K562 (cell line): ENCODE results near the gene ZNF90. TPM values are rescaled to one million over a fixed set of nuclear protein-coding genes. Genes with fewer than 3 reads are reported as not detected.

Experiments used
- ATAC-seq: fragments of 200-7000 bp; cut with Tn5 transposase; 3 replicates; pipeline ENCODE4 v1.9.1; 2020; ENCODE audit warnings: moderate library complexity
- BruUV-seq: library from RNA; stranded (reverse); fragments of 400-500 nt; replicated peaks from 2 replicates; lab custom pipeline; 2021; lab: Mats Ljungman, UMichigan
- CTCF ChIA-PET: fragments of 300-600 bp; formaldehyde crosslinking; extraction: SDS; loops from one replicate; lab custom pipeline; 2021; ENCODE audit warnings: low intra/inter-chr PET ratio; lab: Yijun Ruan, JAX
- POLR2A ChIA-PET: fragments of 300-600, 350-650 bp; sonication (Branson Sonifier 250); formaldehyde crosslinking; extraction: SDS; loops from one replicate; lab custom pipeline; 2021; ENCODE audit warnings: antibody characterized with exemption, inconsistent platforms; lab: Yijun Ruan, JAX
- DNase-seq, 4 experiments: peaks; one replicate each; pipeline versions ENCODE4 v3.0.0 to v3.0.0-alpha.2; 2011 to 2018; ENCODE audit warnings: low spot score in 3 of 4, mixed read lengths in 3 of 4; ENCODE audit errors: extremely low read depth in 1 of 4
- FAIRE-seq: peaks from 2 replicates; lab custom pipeline; 2011; peaks lifted over from hg19 to GRCh38; lab: Jason Lieb, UNC
- H2AFZ ChIP-seq: 2 replicates; pipeline ENCODE4 v1.6.0; 2011; ENCODE audit warnings: low read depth, low read length, control low read depth, inconsistent platforms
- H3K27ac ChIP-seq: fragments of 200-600 bp; 3 replicates; pipeline ENCODE4 v1.8.0; 2011; ENCODE audit warnings: low read depth, mild to moderate bottlenecking, control low read depth, inconsistent platforms, low read length, moderate library complexity, mixed read lengths; ENCODE audit errors: extremely low read depth
- H3K27me3 ChIP-seq, 2 experiments: fragments of 300-600 bp in 1 of 2; 2 replicates in 1 of 2; 3 replicates in 1 of 2; pipeline versions ENCODE4 v1.6.0 to v1.8.0; 2011; ENCODE audit warnings: inconsistent platforms in 2 of 2, low read length in 2 of 2, mild to moderate bottlenecking in 1 of 2, mixed read lengths in 1 of 2, moderate library complexity in 1 of 2; ENCODE audit not compliant: control insufficient read depth in 2 of 2, insufficient read depth in 2 of 2
- H3K36me3 ChIP-seq: fragments of 300-600 bp; 3 replicates; pipeline ENCODE4 v1.8.0; 2011; ENCODE audit warnings: mild to moderate bottlenecking, low read length, inconsistent platforms; ENCODE audit not compliant: control insufficient read depth, insufficient read depth
- H3K4me1 ChIP-seq, 2 experiments: fragments of 200-600 bp in 1 of 2; replicated peaks in 1 of 2; 2 replicates in 1 of 2; 3 replicates in 1 of 2; pipeline versions ENCODE4 v1.5.1 to v1.8.0; 2011; ENCODE audit warnings: inconsistent platforms in 2 of 2, low read length in 2 of 2, mild to moderate bottlenecking in 1 of 2, mixed read lengths in 1 of 2, moderate library complexity in 1 of 2; ENCODE audit not compliant: control insufficient read depth in 2 of 2, insufficient read depth in 2 of 2
- H3K4me2 ChIP-seq: 2 replicates; pipeline ENCODE4 v1.6.1; 2011; ENCODE audit warnings: low read length, control low read depth, inconsistent platforms, mixed read lengths; ENCODE audit not compliant: insufficient read depth
- H3K4me3 ChIP-seq: fragments of 200-600 bp; sonication (generic), shearing (Covaris generic); 2 replicates; pipeline ENCODE4 v1.5.1; 2016; ENCODE audit warnings: control low read depth, inconsistent platforms
- H3K79me2 ChIP-seq: fragments of 200-600 bp; 3 replicates; pipeline ENCODE4 v1.8.0; 2011; ENCODE audit warnings: low read length, inconsistent platforms; ENCODE audit not compliant: control insufficient read depth, insufficient read depth
- H3K9ac ChIP-seq, 2 experiments: 2 replicates each; pipeline versions ENCODE4 v1.6.0 to v1.6.1; 2011; ENCODE audit warnings: low read depth in 2 of 2, low read length in 2 of 2, control low read depth in 1 of 2, inconsistent platforms in 1 of 2, mild to moderate bottlenecking in 1 of 2, mixed read lengths in 1 of 2; ENCODE audit not compliant: insufficient read depth in 1 of 2
- H3K9me1 ChIP-seq: one replicate; pipeline ENCODE4 v1.6.0; 2011; ENCODE audit warnings: inconsistent platforms, mild to moderate bottlenecking, low read length, moderate library complexity; ENCODE audit not compliant: control insufficient read depth, insufficient read depth
- H3K9me3 ChIP-seq: replicated peaks from 2 replicates; pipeline ENCODE4 v1.5.1; 2011; ENCODE audit warnings: low read depth, low read length, inconsistent platforms; ENCODE audit not compliant: control insufficient read depth, insufficient read depth
- H4K20me1 ChIP-seq: replicated peaks from 2 replicates; pipeline ENCODE4 v1.6.1; 2011; ENCODE audit warnings: low read length, inconsistent platforms, mixed read lengths; ENCODE audit not compliant: control insufficient read depth, insufficient read depth
- NONO ChIP-seq, 2 experiments: fragments of 200-400 bp in 1 of 2; fragments of 450-650 bp in 1 of 2; formaldehyde crosslinking in 1 of 2; IDR thresholded peaks; 2 replicates each; pipeline ENCODE4 v1.6.1; 2017; ENCODE audit warnings: low read depth in 2 of 2, mild to moderate bottlenecking in 2 of 2, moderate library complexity in 2 of 2, low read length in 1 of 2
- PCBP2 ChIP-seq: fragments of 200-400 bp; formaldehyde crosslinking; IDR thresholded peaks from 2 replicates; pipeline ENCODE4 v1.6.1; 2018; ENCODE audit warnings: low read length, low read depth, mild to moderate bottlenecking, moderate library complexity; ENCODE audit not compliant: poor library complexity, severe bottlenecking
- RBBP5 ChIP-seq: fragments of 200-600 bp; sonication (generic); IDR thresholded peaks from 2 replicates; pipeline ENCODE4 v1.6.1; 2012; ENCODE audit warnings: borderline replicate concordance, mild to moderate bottlenecking, low read length, control low read depth, inconsistent platforms; ENCODE audit not compliant: insufficient read depth, poor library complexity, severe bottlenecking
- RFX1 ChIP-seq: fragments of 450-650 bp; IDR thresholded peaks from 2 replicates; pipeline ENCODE4 v1.6.1; 2016; ENCODE audit warnings: mild to moderate bottlenecking, moderate library complexity
- U2AF1 ChIP-seq: fragments of 200-400 bp; formaldehyde crosslinking; optimal IDR thresholded peaks from 2 replicates; pipeline ENCODE3; 2017; ENCODE audit warnings: mild to moderate bottlenecking, low read depth, low read length, moderate library complexity
- ZNF76 ChIP-seq: fragments of 250-450 bp; sonication (Bioruptor Pico); IDR thresholded peaks from 2 replicates; pipeline ENCODE4 v1.4.0; 2020; ENCODE audit warnings: mild to moderate bottlenecking, moderate library complexity, borderline replicate concordance
- ZNF780A ChIP-seq: fragments of 250-450 bp; sonication (Bioruptor Pico); IDR thresholded peaks from 2 replicates; pipeline ENCODE4 v1.5.0; 2021; ENCODE audit warnings: mild to moderate bottlenecking
- WGBS: fragments of 100-300 bp; shearing (Covaris generic); methylation state at CpG from one replicate; pipeline ENCODE4 v1.1.6; 2016; ENCODE audit warnings: low coverage, mixed read lengths; ENCODE audit not compliant: insufficient coverage; ENCODE audit errors: missing lambda C conversion rate; 5-methylcytosine and 5-hydroxymethylcytosine counted together
- in situ Hi-C: fragments of 300-500 bp; cut with MboI; formaldehyde crosslinking; loops from 4 replicates; pipeline ENCODE4 v1.15.0; 2018; ENCODE audit warnings: inconsistent platforms, mixed read lengths
- intact Hi-C: fragments of 100-400 bp; cut with micrococcal nuclease; formaldehyde crosslinking; loops from 2 replicates; pipeline ENCODE4 v1.14.2; 2022
- polyA plus RNA-seq, 8 experiments: library from polyadenylated mRNA; depleted of rRNA in 4 of 8; stranded (reverse) in 5 of 8; unstranded in 3 of 8; fragments of >200 nt; fragmentation: Nextera tagmentation in 2 of 8; fragmentation: Illumina TruSeq in 1 of 8; extraction: Ambion mirVana in 2 of 8; extraction: Trizol in 1 of 8; gene quantifications; 2 replicates each; pipeline versions ENCODE4 v1.2.1 to v1.2.3, GENCODE V29; 2011 to 2014; ENCODE audit warnings: inconsistent platforms in 1 of 8, missing spikeins in 1 of 8
- small RNA-seq: library from RNA; depleted of rRNA; stranded (forward); fragments of <200 nt; gene quantifications from one replicate; pipeline ENCODE3, GENCODE V24; 2014
- total RNA-seq, 7 experiments: library from RNA; depleted of rRNA in 6 of 7; stranded (reverse); fragments of >200 nt in 6 of 7; fragmentation: Illumina TruSeq in 2 of 7; extraction: Trizol in 2 of 7; gene quantifications; 2 replicates each; pipeline versions ENCODE4 v1.2.1 to v1.2.3, GENCODE V29; 2011 to 2021; ENCODE audit warnings: low replicate concordance in 1 of 7

Gene ZNF90
- total and polyA plus RNA-seq, 9 of the 15 experiments (the other 6 are each of a cell fraction or from before 2014, with no cell fraction given) = 0.20 to 0.89 (median 0.67) TPM; not detected in 1

DNA sequence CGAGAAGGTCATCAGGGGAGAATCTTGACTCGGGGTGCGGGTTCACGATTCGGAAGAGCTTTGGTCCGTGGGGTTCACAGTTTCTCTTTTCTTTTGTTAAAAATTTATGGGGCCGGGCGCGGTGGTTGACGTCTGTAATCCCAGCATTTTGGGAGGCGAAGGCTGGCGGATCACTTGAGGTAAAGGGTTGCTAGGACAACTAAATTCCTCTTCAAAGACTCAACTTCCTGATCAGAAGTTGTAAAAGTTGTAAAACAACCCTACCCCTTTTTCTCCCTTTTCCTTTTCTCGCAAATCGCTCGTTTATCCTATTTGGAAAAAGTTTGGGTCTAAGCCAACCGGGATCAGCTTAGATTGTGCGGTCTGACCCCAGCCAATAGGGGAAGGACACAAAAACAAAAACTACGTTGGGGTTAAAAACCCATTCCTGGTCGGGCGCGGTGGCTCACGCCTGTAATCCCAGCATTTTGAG lies 89.9 kb downstream of the ZNF90 start:
- H3K4me1 ChIP-seq = no peaks in the 10 kb centered on the region
- TF ChIP-seq PCBP2 (no peak), RFX1 (0 out of 2 replicates have a peak, but pooled peaks have one; percentile 12), ZNF76 (CRISPR knock-in tag) (no peak), NONO (IDR thresholded peaks at IDR 0.05; ENCODE audit: low read depth in 2 of 2, low read length in 1 of 2) (no peak), U2AF1 (no peak), ZNF780A (no peak), RBBP5 (no peak)
- no peaks in the 10 kb centered on the region for H3K27me3 ChIP-seq
- peak overlapping the region; percentile 38 for H3K4me3 ChIP-seq
- no peaks in the 10 kb centered on the region for H3K79me2 ChIP-seq
- no peaks in the 10 kb centered on the region for H3K9me1 ChIP-seq
- ChIA-PET CTCF (no interaction called here), POLR2A (interaction anchor here (0.9 to 1.2 kb wide), 3 partner anchors 9 to 67 kb away, joined by 3 to 5 read pairs (median 5); no protein-coding TSS in a partner anchor)
- peak overlapping the region in 1 of 2 experiments; percentile 68; a peak in 2 of 4 replicates for H3K9ac ChIP-seq
- H2AFZ ChIP-seq = no peak overlapping the region
- 12% methylated on average over 22 of the region's 22 CpGs for WGBS
- peak overlapping the region; percentile 55; the same call in 1 of the 3 replicates for H3K27ac ChIP-seq
- H4K20me1 ChIP-seq = no peaks in the 10 kb centered on the region
- H3K36me3 ChIP-seq = no peaks in the 10 kb centered on the region
- 0 out of 2 replicates have a peak overlapping the region, but pooled peaks have one; percentile 49 for H3K4me2 ChIP-seq
- H3K9me3 ChIP-seq = no peaks in the 10 kb centered on the region
- no TSS peak for BruUV-seq
- ATAC-seq (no peak), FAIRE-seq (no peak), DNase-seq (no peak)
- in situ Hi-C loops = no loop called here
- intact Hi-C loops = no loop called here

Small RNAs within 50 kb of the gene (small RNA-seq; reads per million reads assigned to genes)
- not detected for gene AC006539.3

Other genes with a start within 250 kb of the ZNF90 start
- gene ZNF253, start 212.1 kb upstream of the ZNF90 start, total RNA-seq (2014; rRNA removed) = 5.6 and 6.0 TPM in 2 replicates
- 12.6 and 13.0 TPM in 2 replicates for gene ZNF253, start 212.1 kb upstream of the ZNF90 start, total RNA-seq (2014; rRNA removed; fragmentation: Illumina TruSeq; extraction: Trizol)
- 11.3 and 14.3 TPM in 2 replicates for gene ZNF253, start 212.1 kb upstream of the ZNF90 start, total RNA-seq (2015; rRNA removed; fragmentation: Illumina TruSeq; extraction: Trizol)
- gene ZNF253, start 212.1 kb upstream of the ZNF90 start, total RNA-seq (2021) = 7.5 and 8.0 TPM in 2 replicates
- gene ZNF253, start 212.1 kb upstream of the ZNF90 start, polyA plus RNA-seq (2011; rRNA removed) = 7.2 and 8.1 TPM in 2 replicates
- 11.7 and 14.4 TPM in 2 replicates for gene ZNF253, start 212.1 kb upstream of the ZNF90 start, polyA plus RNA-seq (2014; fragmentation: Illumina TruSeq; extraction: Trizol)
- gene ZNF253, start 212.1 kb upstream of the ZNF90 start, polyA plus RNA-seq (2014; fragmentation: Nextera tagmentation; extraction: Ambion mirVana) = 1 to 10 TPM; 4.0 to 6.9 TPM
- 7.4 TPM in 2 replicates for gene ZNF253, start 212.1 kb upstream of the ZNF90 start, polyA plus RNA-seq (2014; rRNA removed)
- 11.1 and 11.4 TPM in 2 replicates for gene ZNF93, start 177.1 kb upstream of the ZNF90 start, total RNA-seq (2014; rRNA removed)
- gene ZNF93, start 177.1 kb upstream of the ZNF90 start, total RNA-seq (2014; rRNA removed; fragmentation: Illumina TruSeq; extraction: Trizol) = 23.4 and 24.0 TPM in 2 replicates
- 23.9 and 24.0 TPM in 2 replicates for gene ZNF93, start 177.1 kb upstream of the ZNF90 start, total RNA-seq (2015; rRNA removed; fragmentation: Illumina TruSeq; extraction: Trizol)
- gene ZNF93, start 177.1 kb upstream of the ZNF90 start, total RNA-seq (2021) = 11.6 and 14.1 TPM in 2 replicates
- gene ZNF93, start 177.1 kb upstream of the ZNF90 start, polyA plus RNA-seq (2011; rRNA removed) = 7.3 and 12.0 TPM in 2 replicates
- gene ZNF93, start 177.1 kb upstream of the ZNF90 start, polyA plus RNA-seq (2014; fragmentation: Illumina TruSeq; extraction: Trizol) = 19.9 and 26.3 TPM in 2 replicates
- gene ZNF93, start 177.1 kb upstream of the ZNF90 start, polyA plus RNA-seq (2014; fragmentation: Nextera tagmentation; extraction: Ambion mirVana) = 10 to 100 TPM; 17.1 to 26.3 TPM
- gene ZNF93, start 177.1 kb upstream of the ZNF90 start, polyA plus RNA-seq (2014; rRNA removed) = 13.5 and 16.7 TPM in 2 replicates
- 0.09 TPM in 1 of 2 replicates, not detected in the other for gene ZNF682, start 38.5 kb upstream of the ZNF90 start, total RNA-seq (2014; rRNA removed)
- not detected in 2 replicates for gene ZNF682, start 38.5 kb upstream of the ZNF90 start, total RNA-seq (2014; rRNA removed; fragmentation: Illumina TruSeq; extraction: Trizol)
- gene ZNF682, start 38.5 kb upstream of the ZNF90 start, total RNA-seq (2015; rRNA removed; fragmentation: Illumina TruSeq; extraction: Trizol) = 0.30 and 0.43 TPM in 2 replicates
- gene ZNF682, start 38.5 kb upstream of the ZNF90 start, total RNA-seq (2021) = 0.40 TPM in 1 of 2 replicates, not detected in the other
- not detected in 2 replicates for gene ZNF682, start 38.5 kb upstream of the ZNF90 start, polyA plus RNA-seq (2011; rRNA removed)
- gene ZNF682, start 38.5 kb upstream of the ZNF90 start, polyA plus RNA-seq (2014; fragmentation: Illumina TruSeq; extraction: Trizol) = 0.06 TPM in 1 of 2 replicates, not detected in the other
- gene ZNF682, start 38.5 kb upstream of the ZNF90 start, polyA plus RNA-seq (2014; fragmentation: Nextera tagmentation; extraction: Ambion mirVana) = under 1 TPM; 0.14 to 0.35 TPM
- gene ZNF682, start 38.5 kb upstream of the ZNF90 start, polyA plus RNA-seq (2014; rRNA removed) = 0.05 TPM in 1 of 2 replicates, not detected in the other
- 0.50 and 0.78 TPM in 2 replicates for gene ZNF486, start 89.2 kb downstream of the ZNF90 start, total RNA-seq (2014; rRNA removed)
- gene ZNF486, start 89.2 kb downstream of the ZNF90 start, total RNA-seq (2014; rRNA removed; fragmentation: Illumina TruSeq; extraction: Trizol) = 1.6 and 2.0 TPM in 2 replicates
- 1.3 and 1.6 TPM in 2 replicates for gene ZNF486, start 89.2 kb downstream of the ZNF90 start, total RNA-seq (2015; rRNA removed; fragmentation: Illumina TruSeq; extraction: Trizol)
- 0.84 and 1.2 TPM in 2 replicates for gene ZNF486, start 89.2 kb downstream of the ZNF90 start, total RNA-seq (2021)
- 0.12 and 1.2 TPM in 2 replicates for gene ZNF486, start 89.2 kb downstream of the ZNF90 start, polyA plus RNA-seq (2011; rRNA removed)
- 1.0 and 1.2 TPM in 2 replicates for gene ZNF486, start 89.2 kb downstream of the ZNF90 start, polyA plus RNA-seq (2014; fragmentation: Illumina TruSeq; extraction: Trizol)
- gene ZNF486, start 89.2 kb downstream of the ZNF90 start, polyA plus RNA-seq (2014; fragmentation: Nextera tagmentation; extraction: Ambion mirVana) = under 1 TPM; 0.39 to 0.50 TPM
- 0.94 and 1.3 TPM in 2 replicates for gene ZNF486, start 89.2 kb downstream of the ZNF90 start, polyA plus RNA-seq (2014; rRNA removed)